T-cell (primary cell): ENCODE data around the gene SLC8A1. TPM values are rescaled to one million over a fixed set of nuclear protein-coding genes. Genes with fewer than 3 reads are reported as not detected.

Experiments
- ATAC-seq, 4 experiments: fragments of 200-7000 bp in 3 of 4; fragments of 150-1000 bp in 1 of 4; cut with Tn5 transposase; replicated peaks in 1 of 4; 1 replicate in 3 of 4; 2 replicates in 1 of 4; pipeline ENCODE4 v1.10.0; 2021; ENCODE audit warnings: moderate library complexity in 3 of 4, mild to moderate bottlenecking in 2 of 4, moderate number of reproducible peaks in 1 of 4
- CTCF ChIA-PET, 2 donors: fragments of 300-600 bp; sonication (Branson Sonifier 250); formaldehyde crosslinking; loops; one replicate each; lab custom pipeline; 2022; ENCODE audit warnings: antibody characterized with exemption in 2 of 2; lab: Charles Lee
- POLR2A ChIA-PET, 2 donors: fragments of 300-600 bp; sonication (Branson Sonifier 250); formaldehyde crosslinking; loops; one replicate each; lab custom pipeline; 2022; ENCODE audit warnings: antibody characterized with exemption in 2 of 2; lab: Charles Lee
- DNase-seq, 35 experiments: peaks; one replicate each; pipeline versions ENCODE4 v3.0.0 to v3.0.0-alpha.2; 2013 to 2023
- H3K27ac ChIP-seq: one replicate; pipeline ENCODE4 v1.5.1; 2013; ENCODE audit warnings: low read length
- H3K27me3 ChIP-seq, 2 experiments: replicated peaks in 1 of 2; 1 replicate in 1 of 2; 2 replicates in 1 of 2; pipeline versions ENCODE4 v1.6.1 to v1.7.0; 2013; ENCODE audit warnings: low read length in 1 of 2, mixed read lengths in 1 of 2; ENCODE audit not compliant: control insufficient read depth in 2 of 2, insufficient read depth in 2 of 2; ENCODE audit errors: extremely low read depth in 1 of 2
- H3K36me3 ChIP-seq, 2 donors: 1 replicate in 1 of 2; 2 replicates in 1 of 2; pipeline versions ENCODE4 v1.6.1 to v1.7.0; 2013; ENCODE audit warnings: low read length in 1 of 2; ENCODE audit not compliant: control insufficient read depth in 2 of 2, insufficient read depth in 1 of 2; ENCODE audit errors: extremely low read depth in 1 of 2
- H3K4me1 ChIP-seq, 2 experiments: 1 replicate in 1 of 2; 2 replicates in 1 of 2; pipeline versions ENCODE4 v1.6.1 to v1.7.0; 2013; ENCODE audit warnings: low read length in 2 of 2, mixed read lengths in 1 of 2; ENCODE audit not compliant: insufficient read depth in 2 of 2, control insufficient read depth in 1 of 2; ENCODE audit errors: extremely low read depth in 1 of 2
- H3K4me3 ChIP-seq, 2 donors: 1 replicate in 1 of 2; 2 replicates in 1 of 2; pipeline versions ENCODE4 v1.5.1 to v1.7.0; 2013; ENCODE audit warnings: mild to moderate bottlenecking in 2 of 2, low read length in 1 of 2, moderate library complexity in 1 of 2; ENCODE audit not compliant: control insufficient read depth in 1 of 2; ENCODE audit errors: extremely low read depth in 1 of 2
- H3K9me3 ChIP-seq: 2 replicates; pipeline ENCODE4 v1.7.0; 2013
- H3K27ac Mint-ChIP-seq, 2 donors: one replicate each; pipeline ENCODE4 v1.8.0; 2020 to 2021; ENCODE audit warnings: mild to moderate bottlenecking in 2 of 2, mixed read lengths in 2 of 2
- H3K27me3 Mint-ChIP-seq, 2 donors: one replicate each; pipeline ENCODE4 v1.8.0; 2021 to 2022; ENCODE audit warnings: mixed read lengths in 2 of 2
- H3K36me3 Mint-ChIP-seq: one replicate; pipeline ENCODE4 v1.8.0; 2021; ENCODE audit warnings: mixed read lengths
- H3K4me1 Mint-ChIP-seq, 3 donors: one replicate each; pipeline ENCODE4 v1.8.0; 2020 to 2022; ENCODE audit warnings: mixed read lengths in 3 of 3, mild to moderate bottlenecking in 1 of 3
- H3K4me3 Mint-ChIP-seq, 3 donors: one replicate each; pipeline ENCODE4 v1.8.0; 2020 to 2022; ENCODE audit warnings: mild to moderate bottlenecking in 3 of 3, mixed read lengths in 3 of 3, moderate library complexity in 3 of 3
- H3K9me3 Mint-ChIP-seq, 3 donors: one replicate each; pipeline ENCODE4 v1.8.0; 2020 to 2022; ENCODE audit warnings: mixed read lengths in 3 of 3
- WGBS: methylation state at CpG from one replicate; pipeline ENCODE4 v1.1.5; 2013; ENCODE audit warnings: missing lambda C conversion rate; ENCODE audit not compliant: insufficient coverage; 5-methylcytosine and 5-hydroxymethylcytosine counted together
- total RNA-seq, 35 experiments: library from RNA in 6 of 35; stranded (reverse) in 6 of 35; fragments of 120-200 nt in 1 of 35; gene quantifications; one replicate each; pipeline versions ENCODE4 v1.2.1 to v1.2.4 and lab custom pipeline; 2013 to 2026

Gene SLC8A1
- total RNA-seq, 5 donors from 2014 or later (not counting 1 experiment from before 2014, with no cell fraction given), result 0.09 to 0.35 (median 0.13) TPM

- H3K4me3 Mint-ChIP-seq, result no peak overlapping the region
- H3K36me3 Mint-ChIP-seq, result no peaks in the 10 kb centered on the region
- CTCF ChIA-PET, result no interaction called here
- DNase-seq (no peak), ATAC-seq (no peak)
- WGBS, result no CpG with 5 or more reads among the region's 3 CpGs
- POLR2A ChIA-PET, result no interaction called here
- H3K36me3 ChIP-seq, result no peaks in the 10 kb centered on the region
- no peaks in the 10 kb centered on the region for H3K27me3 ChIP-seq
- H3K9me3 ChIP-seq, result no peaks in the 10 kb centered on the region
- no peaks in the 10 kb centered on the region for H3K4me1 Mint-ChIP-seq
- no peaks in the 10 kb centered on the region for H3K9me3 Mint-ChIP-seq
- no peak overlapping the region for H3K27ac Mint-ChIP-seq
- H3K27me3 Mint-ChIP-seq, result no peaks in the 10 kb centered on the region
- no peak overlapping the region for H3K27ac ChIP-seq
- H3K4me3 ChIP-seq, result no peak overlapping the region
- H3K4me1 ChIP-seq, result no peaks in the 10 kb centered on the region
These were observed 165.2 kb downstream of the SLC8A1 start for GRCh38 chr2:40286721-40287120.

DNA sequence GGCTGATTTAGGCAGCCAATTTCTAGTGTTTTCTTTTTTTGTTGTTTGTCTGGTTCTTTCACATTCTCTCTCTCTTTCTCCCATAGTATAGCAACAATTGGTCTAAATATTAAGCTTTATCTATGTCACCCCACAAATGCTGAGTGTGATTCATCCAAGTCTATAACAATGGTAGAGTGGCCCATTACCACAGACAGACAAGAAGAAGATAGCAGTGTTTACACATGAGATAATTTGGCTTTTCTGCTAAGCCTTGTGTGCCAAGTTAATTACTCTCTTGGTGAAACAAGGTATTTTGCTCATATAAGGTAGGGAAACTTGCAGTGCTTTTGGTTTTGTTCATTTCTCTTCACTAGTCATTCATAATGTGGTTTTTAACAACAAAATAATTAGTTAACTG is 166.5 kb downstream of the SLC8A1 start:
- Mint-ChIP-seq H3K27ac (no peak overlapping the region), H3K36me3 (no peaks in the 10 kb centered on the region), H3K4me1 (no peaks in the 10 kb centered on the region), H3K27me3 (no peaks in the 10 kb centered on the region), H3K9me3 (no peaks in the 10 kb centered on the region), H3K4me3 (no peak overlapping the region)
- ATAC-seq, result no peak
- Histone ChIP-seq H3K4me1 (no peaks in the 10 kb centered on the region), H3K27ac (no peak overlapping the region), H3K9me3 (no peaks in the 10 kb centered on the region), H3K36me3 (no peaks in the 10 kb centered on the region), H3K4me3 (no peak overlapping the region), H3K27me3 (no peaks in the 10 kb centered on the region)
- POLR2A ChIA-PET, result no interaction called here
- no peak for DNase-seq
- CTCF ChIA-PET, result no interaction called here

DNA sequence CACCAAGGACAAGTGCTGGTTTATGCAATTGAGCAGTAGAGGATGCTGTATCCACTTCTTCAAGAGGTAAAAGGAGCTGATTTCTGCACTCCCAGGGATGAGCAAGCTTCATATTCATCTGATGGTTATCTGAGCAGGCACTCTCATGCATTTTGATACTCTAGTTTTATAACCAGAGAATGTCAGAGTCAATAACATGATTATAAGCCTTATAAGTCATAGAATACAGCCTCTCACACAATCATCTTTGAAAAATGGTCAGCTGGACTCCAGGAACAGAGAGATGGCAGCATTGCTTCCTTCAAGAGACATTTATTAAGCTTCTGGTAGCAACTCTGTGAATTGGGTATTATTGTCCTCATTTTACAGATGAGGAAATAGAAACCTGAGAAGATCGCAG is 167.1 kb downstream of the SLC8A1 start:
- no CpG with 5 or more reads among the region's 1 CpG for WGBS
- no peaks in the 10 kb centered on the region for H3K36me3 Mint-ChIP-seq
- CTCF ChIA-PET, result no interaction called here

GRCh38 chr2:40283111-40283909 is 168.6 kb downstream of the SLC8A1 start:
- CTCF ChIA-PET, result no interaction called here
- Histone ChIP-seq H3K36me3 (no peaks in the 10 kb centered on the region), H3K4me1 (no peaks in the 10 kb centered on the region), H3K27me3 (no peaks in the 10 kb centered on the region), H3K9me3 (no peaks in the 10 kb centered on the region), H3K27ac (no peak overlapping the region), H3K4me3 (no peak overlapping the region)
- no peaks in the 10 kb centered on the region for H3K27me3 Mint-ChIP-seq
- no peaks in the 10 kb centered on the region for H3K4me1 Mint-ChIP-seq
- 81% methylated on average over 2 of the region's 7 CpGs for WGBS
- ATAC-seq (no peak), DNase-seq (no peak)
- no peaks in the 10 kb centered on the region for H3K9me3 Mint-ChIP-seq
- POLR2A ChIA-PET, result no interaction called here
- H3K36me3 Mint-ChIP-seq, result no peaks in the 10 kb centered on the region
- no peak overlapping the region for H3K27ac Mint-ChIP-seq
- H3K4me3 Mint-ChIP-seq, result no peak overlapping the region

More for the DNA sequence above, 167.1 kb downstream of the SLC8A1 start:
- Mint-ChIP-seq H3K27me3 (no peaks in the 10 kb centered on the region), H3K9me3 (no peaks in the 10 kb centered on the region), H3K4me1 (no peaks in the 10 kb centered on the region), H3K27ac (no peak overlapping the region), H3K4me3 (no peak overlapping the region)
- H3K9me3 ChIP-seq, result no peaks in the 10 kb centered on the region
- H3K4me3 ChIP-seq, result no peak overlapping the region
- H3K36me3 ChIP-seq, result no peaks in the 10 kb centered on the region
- POLR2A ChIA-PET, result no interaction called here
- no peaks in the 10 kb centered on the region for H3K4me1 ChIP-seq
- no peaks in the 10 kb centered on the region for H3K27me3 ChIP-seq
- DNase-seq (no peak), ATAC-seq (no peak)
- H3K27ac ChIP-seq, result no peak overlapping the region

- no peaks in the 10 kb centered on the region for H3K27me3 ChIP-seq
- no peaks in the 10 kb centered on the region for H3K4me1 ChIP-seq
- ChIA-PET CTCF (no interaction called here), POLR2A (no interaction called here)
- no peaks in the 10 kb centered on the region for H3K36me3 ChIP-seq
- ATAC-seq, result no peak
- no peak for DNase-seq
- no peak overlapping the region for H3K4me3 ChIP-seq
- H3K4me3 Mint-ChIP-seq, result no peak overlapping the region
- H3K27ac Mint-ChIP-seq, result no peak overlapping the region
- no peaks in the 10 kb centered on the region for H3K36me3 Mint-ChIP-seq
- no peaks in the 10 kb centered on the region for H3K9me3 ChIP-seq
- 85% methylated on average over 7 of the region's 7 CpGs for WGBS
- H3K9me3 Mint-ChIP-seq, result no peaks in the 10 kb centered on the region
- H3K4me1 Mint-ChIP-seq, result no peaks in the 10 kb centered on the region
- H3K27me3 Mint-ChIP-seq, result no peaks in the 10 kb centered on the region
- H3K27ac ChIP-seq, result no peak overlapping the region
These were observed 169.5 kb downstream of the SLC8A1 start for GRCh38 chr2:40282428-40282827.

GRCh38 chr2:40281021-40281940 is 170.6 kb downstream of the SLC8A1 start:
- Histone ChIP-seq H3K9me3 (no peaks in the 10 kb centered on the region), H3K4me3 (no peak overlapping the region), H3K27ac (no peak overlapping the region), H3K4me1 (no peaks in the 10 kb centered on the region), H3K36me3 (no peaks in the 10 kb centered on the region), H3K27me3 (no peaks in the 10 kb centered on the region)
- Mint-ChIP-seq H3K36me3 (no peaks in the 10 kb centered on the region), H3K4me1 (no peaks in the 10 kb centered on the region), H3K9me3 (no peaks in the 10 kb centered on the region), H3K27me3 (no peaks in the 10 kb centered on the region), H3K4me3 (no peak overlapping the region), H3K27ac (no peak overlapping the region)
- ChIA-PET POLR2A (no interaction called here), CTCF (no interaction called here)
- no CpG with 5 or more reads among the region's 3 CpGs for WGBS
- ATAC-seq (no peak), DNase-seq (no peak)
